Small intestine (tissue), 7 donors: ENCODE results near the gene TAF1B. TPM values are rescaled to one million over a fixed set of nuclear protein-coding genes. Genes with fewer than 3 reads are reported as not detected.

Experiments used
- DNase-seq, 2 donors: peaks; one replicate each; pipeline versions ENCODE4 v3.0.0 to v3.0.0-alpha.2; 2013
- FAIRE-seq: peaks from 2 replicates; lab custom pipeline; 2012; peaks lifted over from hg19 to GRCh38; lab: Jason Lieb, UNC
- H3K27ac ChIP-seq, 3 donors: one replicate each; pipeline ENCODE4 v1.5.1; 2013; ENCODE audit warnings: low read length in 2 of 3, mild to moderate bottlenecking in 2 of 3, control low read depth in 1 of 3, inconsistent platforms in 1 of 3, low read depth in 1 of 3, moderate library complexity in 1 of 3
- H3K27me3 ChIP-seq, 3 donors: one replicate each; pipeline ENCODE4 v1.6.1; 2013; ENCODE audit warnings: low read length in 3 of 3, inconsistent platforms in 1 of 3; ENCODE audit not compliant: control insufficient read depth in 3 of 3, insufficient read depth in 3 of 3
- H3K36me3 ChIP-seq, 3 donors: one replicate each; pipeline ENCODE4 v1.6.1; 2013; ENCODE audit warnings: low read length in 3 of 3, inconsistent platforms in 1 of 3, low read depth in 1 of 3, mild to moderate bottlenecking in 1 of 3, moderate library complexity in 1 of 3; ENCODE audit not compliant: control insufficient read depth in 3 of 3, insufficient read depth in 2 of 3
- H3K4me1 ChIP-seq, 3 donors: one replicate each; pipeline ENCODE4 v1.6.1; 2013; ENCODE audit warnings: low read length in 2 of 3, inconsistent platforms in 1 of 3, low read depth in 1 of 3, mild to moderate bottlenecking in 1 of 3, moderate library complexity in 1 of 3; ENCODE audit not compliant: control insufficient read depth in 3 of 3, insufficient read depth in 2 of 3
- H3K4me3 ChIP-seq, 3 donors: one replicate each; pipeline ENCODE4 v1.5.1; 2013; ENCODE audit warnings: low read length in 3 of 3, control low read depth in 1 of 3, inconsistent platforms in 1 of 3, low read depth in 1 of 3, mild to moderate bottlenecking in 1 of 3, moderate library complexity in 1 of 3
- H3K9me3 ChIP-seq, 2 donors: one replicate each; pipeline ENCODE4 v1.6.1; 2013; ENCODE audit warnings: low read depth in 1 of 2, low read length in 1 of 2; ENCODE audit not compliant: control insufficient read depth in 2 of 2, insufficient read depth in 1 of 2
- WGBS, 3 donors: extraction: QIAGEN DNeasy Blood & Tissue Kit; methylation state at CpG; one replicate each; pipeline ENCODE4 v1.1.7; 2013; 5-methylcytosine and 5-hydroxymethylcytosine counted together
- polyA plus RNA-seq, 4 donors: library from polyadenylated mRNA; stranded (reverse) in 3 of 4; unstranded in 1 of 4; fragments of 200-250 nt in 3 of 4; fragments of 120-200 nt in 1 of 4; gene quantifications; one replicate each; pipeline versions ENCODE4 v1.2.1 to v1.2.3, GENCODE V29; 2013
- donor health status: healthy with polysubstance abuse.
- donor health status: control.
- donor health status: control.
- donor health status: Bipolar disorder and iron deficiency.
- donor health status: healthy.

Gene TAF1B
- polyA plus RNA-seq, 4 donors, result 1.1 to 11.3 (median 4.1) TPM

GRCh38 chr2:9967053-9967775 is 123.9 kb downstream of the TAF1B start:
- no peak overlapping the region for H3K27ac ChIP-seq
- no peak overlapping the region for H3K4me3 ChIP-seq
- H3K4me1 ChIP-seq, result no peaks in the 10 kb centered on the region
- no peak for FAIRE-seq
- DNase-seq, result no peak
- WGBS, 3 donors, result 90 to 92% (median 91%) methylated on average over 11 of the region's 11 CpGs
- H3K9me3 ChIP-seq, result no peaks in the 10 kb centered on the region
- peaks cover 0 to 4% (median 0%) of the 10 kb centered on the region in 3 donors for H3K36me3 ChIP-seq
- no peaks in the 10 kb centered on the region for H3K27me3 ChIP-seq

- 93 to 96% (median 93%) methylated on average over 10 of the region's 10 CpGs for WGBS, 3 donors
- Histone ChIP-seq H3K36me3 (peaks cover 0 to 4% (median 0%) of the 10 kb centered on the region in 3 donors), H3K27ac (no peak overlapping the region), H3K27me3 (no peaks in the 10 kb centered on the region), H3K9me3 (no peaks in the 10 kb centered on the region), H3K4me1 (no peaks in the 10 kb centered on the region), H3K4me3 (no peak overlapping the region)
- DNase-seq (no peak), FAIRE-seq (no peak)
Observed at GRCh38 chr2:9968553-9969497, 125.6 kb downstream of the TAF1B start.

- WGBS, 3 donors, result 72 to 87% (median 84%) methylated on average over 12 of the region's 12 CpGs
- no peaks in the 10 kb centered on the region for H3K4me1 ChIP-seq
- no peak overlapping the region for H3K27ac ChIP-seq
- no peaks in the 10 kb centered on the region for H3K9me3 ChIP-seq
- FAIRE-seq, result no peak
- no peaks in the 10 kb centered on the region for H3K36me3 ChIP-seq
- no peak for DNase-seq
- H3K4me3 ChIP-seq, result no peak overlapping the region
- no peaks in the 10 kb centered on the region for H3K27me3 ChIP-seq
Observed at GRCh38 chr2:9970200-9971044, 127.1 kb downstream of the TAF1B start.

GRCh38 chr2:9971105-9971818 is 128.0 kb downstream of the TAF1B start:
- Histone ChIP-seq H3K36me3 (no peaks in the 10 kb centered on the region), H3K4me3 (no peak overlapping the region), H3K27me3 (no peaks in the 10 kb centered on the region), H3K4me1 (peaks cover 0 to 2% (median 0%) of the 10 kb centered on the region in 3 donors), H3K9me3 (no peaks in the 10 kb centered on the region), H3K27ac (no peak overlapping the region)
- FAIRE-seq (no peak), DNase-seq (no peak)
- 83 to 88% (median 87%) methylated on average over 9 of the region's 9 CpGs for WGBS, 3 donors

- no peaks in the 10 kb centered on the region for H3K27me3 ChIP-seq
- peaks cover 0 to 3% (median 0%) of the 10 kb centered on the region in 3 donors for H3K4me1 ChIP-seq
- H3K36me3 ChIP-seq, result no peaks in the 10 kb centered on the region
- H3K4me3 ChIP-seq, result no peak overlapping the region
- no peak overlapping the region for H3K27ac ChIP-seq
- WGBS, 3 donors, result 94 to 96% (median 96%) methylated on average over 6 of the region's 6 CpGs
- FAIRE-seq, result no peak
- no peaks in the 10 kb centered on the region for H3K9me3 ChIP-seq
- DNase-seq, result no peak
Observed at GRCh38 chr2:9971890-9972289, 128.6 kb downstream of the TAF1B start.

- WGBS, 3 donors, result 56 to 75% (median 58%) methylated on average over 13 of the region's 13 CpGs
- H3K4me3 ChIP-seq, result no peak overlapping the region
- FAIRE-seq, result no peak
- no peaks in the 10 kb centered on the region for H3K27me3 ChIP-seq
- H3K4me1 ChIP-seq, result peaks cover 0 to 3% (median 0%) of the 10 kb centered on the region in 3 donors
- peaks cover 0 to 3% (median 0%) of the 10 kb centered on the region in 3 donors for H3K36me3 ChIP-seq
- no peak overlapping the region for H3K27ac ChIP-seq
- H3K9me3 ChIP-seq, result no peaks in the 10 kb centered on the region
- no peak for DNase-seq
Observed at GRCh38 chr2:9972621-9973479, 129.6 kb downstream of the TAF1B start.

GRCh38 chr2:9973690-9974089 is 130.4 kb downstream of the TAF1B start:
- Histone ChIP-seq H3K36me3 (peaks cover 0 to 3% (median 0%) of the 10 kb centered on the region in 3 donors), H3K27ac (no peak overlapping the region), H3K9me3 (no peaks in the 10 kb centered on the region), H3K4me1 (peaks cover 0 to 3% (median 0%) of the 10 kb centered on the region in 3 donors), H3K4me3 (no peak overlapping the region), H3K27me3 (no peaks in the 10 kb centered on the region)
- no peak for DNase-seq
- 79 to 93% (median 82%) methylated on average over 6 of the region's 6 CpGs for WGBS, 3 donors
- no peak for FAIRE-seq
